ENCODE measurements around the gene CTSO. TPM values are rescaled to one million over a fixed set of nuclear protein-coding genes. Genes with fewer than 3 reads are reported as not detected.
"Not testable (repeated sequence)": the region's sequence is repeated elsewhere in the genome, so short reads cannot be mapped to it uniquely, and the experiment has no call there.

CTSO gene
- total and polyA plus RNA-seq, 2 experiments from 2014 or later = 0.44 to 0.83 TPM

DNA sequence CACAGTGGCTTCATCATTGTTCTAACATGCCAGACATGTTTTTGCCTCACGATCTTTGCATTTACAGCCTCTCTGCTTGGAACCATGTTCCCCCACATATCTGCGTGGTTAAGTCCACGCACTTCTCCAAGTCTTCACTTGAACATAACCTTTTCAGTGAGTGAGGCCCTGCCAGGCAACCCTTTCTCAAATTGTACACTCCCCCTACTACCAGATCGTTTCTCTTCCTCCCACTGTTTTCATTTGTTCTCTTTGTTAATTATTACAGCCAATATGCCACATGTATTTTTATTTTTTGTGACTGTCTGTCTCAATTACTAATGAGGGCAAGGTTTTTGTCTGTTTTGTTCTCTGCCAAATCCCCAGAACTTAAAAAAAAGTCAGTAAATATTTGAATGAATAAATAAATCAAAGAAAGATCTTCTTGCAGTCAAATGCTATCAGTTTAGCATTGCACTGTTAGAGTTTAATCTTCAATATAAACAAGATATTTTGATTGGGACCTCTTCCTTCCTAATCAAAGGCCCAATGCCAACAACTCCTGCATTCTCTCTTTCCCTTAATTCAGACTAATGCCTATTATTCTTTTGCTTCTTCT is 18.2 kb downstream of the CTSO start (continued):
- TF ChIP-seq, protein P1, sequence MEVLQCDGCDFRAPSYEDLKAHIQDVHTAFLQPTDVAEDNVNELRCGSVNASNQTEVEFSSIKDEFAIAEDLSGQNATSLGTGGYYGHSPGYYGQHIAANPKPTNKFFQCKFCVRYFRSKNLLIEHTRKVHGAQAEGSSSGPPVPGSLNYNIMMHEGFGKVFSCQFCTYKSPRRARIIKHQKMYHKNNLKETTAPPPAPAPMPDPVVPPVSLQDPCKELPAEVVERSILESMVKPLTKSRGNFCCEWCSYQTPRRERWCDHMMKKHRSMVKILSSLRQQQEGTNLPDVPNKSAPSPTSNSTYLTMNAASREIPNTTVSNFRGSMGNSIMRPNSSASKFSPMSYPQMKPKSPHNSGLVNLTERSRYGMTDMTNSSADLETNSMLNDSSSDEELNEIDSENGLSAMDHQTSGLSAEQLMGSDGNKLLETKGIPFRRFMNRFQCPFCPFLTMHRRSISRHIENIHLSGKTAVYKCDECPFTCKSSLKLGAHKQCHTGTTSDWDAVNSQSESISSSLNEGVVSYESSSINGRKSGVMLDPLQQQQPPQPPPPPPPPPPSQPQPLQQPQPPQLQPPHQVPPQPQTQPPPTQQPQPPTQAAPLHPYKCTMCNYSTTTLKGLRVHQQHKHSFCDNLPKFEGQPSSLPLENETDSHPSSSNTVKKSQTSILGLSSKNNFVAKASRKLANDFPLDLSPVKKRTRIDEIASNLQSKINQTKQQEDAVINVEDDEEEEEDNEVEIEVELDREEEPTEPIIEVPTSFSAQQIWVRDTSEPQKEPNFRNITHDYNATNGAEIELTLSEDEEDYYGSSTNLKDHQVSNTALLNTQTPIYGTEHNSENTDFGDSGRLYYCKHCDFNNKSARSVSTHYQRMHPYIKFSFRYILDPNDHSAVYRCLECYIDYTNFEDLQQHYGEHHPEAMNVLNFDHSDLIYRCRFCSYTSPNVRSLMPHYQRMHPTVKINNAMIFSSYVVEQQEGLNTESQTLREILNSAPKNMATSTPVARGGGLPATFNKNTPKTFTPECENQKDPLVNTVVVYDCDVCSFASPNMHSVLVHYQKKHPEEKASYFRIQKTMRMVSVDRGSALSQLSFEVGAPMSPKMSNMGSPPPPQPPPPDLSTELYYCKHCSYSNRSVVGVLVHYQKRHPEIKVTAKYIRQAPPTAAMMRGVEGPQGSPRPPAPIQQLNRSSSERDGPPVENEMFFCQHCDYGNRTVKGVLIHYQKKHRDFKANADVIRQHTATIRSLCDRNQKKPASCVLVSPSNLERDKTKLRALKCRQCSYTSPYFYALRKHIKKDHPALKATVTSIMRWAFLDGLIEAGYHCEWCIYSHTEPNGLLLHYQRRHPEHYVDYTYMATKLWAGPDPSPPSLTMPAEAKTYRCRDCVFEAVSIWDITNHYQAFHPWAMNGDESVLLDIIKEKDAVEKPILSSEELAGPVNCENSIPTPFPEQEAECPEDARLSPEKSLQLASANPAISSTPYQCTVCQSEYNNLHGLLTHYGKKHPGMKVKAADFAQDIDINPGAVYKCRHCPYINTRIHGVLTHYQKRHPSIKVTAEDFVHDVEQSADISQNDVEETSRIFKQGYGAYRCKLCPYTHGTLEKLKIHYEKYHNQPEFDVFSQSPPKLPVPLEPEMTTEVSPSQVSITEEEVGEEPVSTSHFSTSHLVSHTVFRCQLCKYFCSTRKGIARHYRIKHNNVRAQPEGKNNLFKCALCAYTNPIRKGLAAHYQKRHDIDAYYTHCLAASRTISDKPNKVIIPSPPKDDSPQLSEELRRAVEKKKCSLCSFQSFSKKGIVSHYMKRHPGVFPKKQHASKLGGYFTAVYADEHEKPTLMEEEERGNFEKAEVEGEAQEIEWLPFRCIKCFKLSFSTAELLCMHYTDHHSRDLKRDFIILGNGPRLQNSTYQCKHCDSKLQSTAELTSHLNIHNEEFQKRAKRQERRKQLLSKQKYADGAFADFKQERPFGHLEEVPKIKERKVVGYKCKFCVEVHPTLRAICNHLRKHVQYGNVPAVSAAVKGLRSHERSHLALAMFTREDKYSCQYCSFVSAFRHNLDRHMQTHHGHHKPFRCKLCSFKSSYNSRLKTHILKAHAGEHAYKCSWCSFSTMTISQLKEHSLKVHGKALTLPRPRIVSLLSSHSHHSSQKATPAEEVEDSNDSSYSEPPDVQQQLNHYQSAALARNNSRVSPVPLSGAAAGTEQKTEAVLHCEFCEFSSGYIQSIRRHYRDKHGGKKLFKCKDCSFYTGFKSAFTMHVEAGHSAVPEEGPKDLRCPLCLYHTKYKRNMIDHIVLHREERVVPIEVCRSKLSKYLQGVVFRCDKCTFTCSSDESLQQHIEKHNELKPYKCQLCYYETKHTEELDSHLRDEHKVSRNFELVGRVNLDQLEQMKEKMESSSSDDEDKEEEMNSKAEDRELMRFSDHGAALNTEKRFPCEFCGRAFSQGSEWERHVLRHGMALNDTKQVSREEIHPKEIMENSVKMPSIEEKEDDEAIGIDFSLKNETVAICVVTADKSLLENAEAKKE (CRISPR knock-in tag; IDR thresholded peaks at IDR 0.05) = no peak
- no peak for TF ChIP-seq CREB1 (CRISPR knock-in tag; IDR thresholded peaks at IDR 0.05; ENCODE audit: low read depth)
- TF ChIP-seq JUNB (IDR thresholded peaks at IDR 0.05; ENCODE audit: unreplicated experiment) = no peak
- TF ChIP-seq, protein P2, sequence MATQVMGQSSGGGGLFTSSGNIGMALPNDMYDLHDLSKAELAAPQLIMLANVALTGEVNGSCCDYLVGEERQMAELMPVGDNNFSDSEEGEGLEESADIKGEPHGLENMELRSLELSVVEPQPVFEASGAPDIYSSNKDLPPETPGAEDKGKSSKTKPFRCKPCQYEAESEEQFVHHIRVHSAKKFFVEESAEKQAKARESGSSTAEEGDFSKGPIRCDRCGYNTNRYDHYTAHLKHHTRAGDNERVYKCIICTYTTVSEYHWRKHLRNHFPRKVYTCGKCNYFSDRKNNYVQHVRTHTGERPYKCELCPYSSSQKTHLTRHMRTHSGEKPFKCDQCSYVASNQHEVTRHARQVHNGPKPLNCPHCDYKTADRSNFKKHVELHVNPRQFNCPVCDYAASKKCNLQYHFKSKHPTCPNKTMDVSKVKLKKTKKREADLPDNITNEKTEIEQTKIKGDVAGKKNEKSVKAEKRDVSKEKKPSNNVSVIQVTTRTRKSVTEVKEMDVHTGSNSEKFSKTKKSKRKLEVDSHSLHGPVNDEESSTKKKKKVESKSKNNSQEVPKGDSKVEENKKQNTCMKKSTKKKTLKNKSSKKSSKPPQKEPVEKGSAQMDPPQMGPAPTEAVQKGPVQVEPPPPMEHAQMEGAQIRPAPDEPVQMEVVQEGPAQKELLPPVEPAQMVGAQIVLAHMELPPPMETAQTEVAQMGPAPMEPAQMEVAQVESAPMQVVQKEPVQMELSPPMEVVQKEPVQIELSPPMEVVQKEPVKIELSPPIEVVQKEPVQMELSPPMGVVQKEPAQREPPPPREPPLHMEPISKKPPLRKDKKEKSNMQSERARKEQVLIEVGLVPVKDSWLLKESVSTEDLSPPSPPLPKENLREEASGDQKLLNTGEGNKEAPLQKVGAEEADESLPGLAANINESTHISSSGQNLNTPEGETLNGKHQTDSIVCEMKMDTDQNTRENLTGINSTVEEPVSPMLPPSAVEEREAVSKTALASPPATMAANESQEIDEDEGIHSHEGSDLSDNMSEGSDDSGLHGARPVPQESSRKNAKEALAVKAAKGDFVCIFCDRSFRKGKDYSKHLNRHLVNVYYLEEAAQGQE (IDR thresholded peaks at IDR 0.05; ENCODE audit: unreplicated experiment) = no peak
- TF ChIP-seq, protein P3, sequence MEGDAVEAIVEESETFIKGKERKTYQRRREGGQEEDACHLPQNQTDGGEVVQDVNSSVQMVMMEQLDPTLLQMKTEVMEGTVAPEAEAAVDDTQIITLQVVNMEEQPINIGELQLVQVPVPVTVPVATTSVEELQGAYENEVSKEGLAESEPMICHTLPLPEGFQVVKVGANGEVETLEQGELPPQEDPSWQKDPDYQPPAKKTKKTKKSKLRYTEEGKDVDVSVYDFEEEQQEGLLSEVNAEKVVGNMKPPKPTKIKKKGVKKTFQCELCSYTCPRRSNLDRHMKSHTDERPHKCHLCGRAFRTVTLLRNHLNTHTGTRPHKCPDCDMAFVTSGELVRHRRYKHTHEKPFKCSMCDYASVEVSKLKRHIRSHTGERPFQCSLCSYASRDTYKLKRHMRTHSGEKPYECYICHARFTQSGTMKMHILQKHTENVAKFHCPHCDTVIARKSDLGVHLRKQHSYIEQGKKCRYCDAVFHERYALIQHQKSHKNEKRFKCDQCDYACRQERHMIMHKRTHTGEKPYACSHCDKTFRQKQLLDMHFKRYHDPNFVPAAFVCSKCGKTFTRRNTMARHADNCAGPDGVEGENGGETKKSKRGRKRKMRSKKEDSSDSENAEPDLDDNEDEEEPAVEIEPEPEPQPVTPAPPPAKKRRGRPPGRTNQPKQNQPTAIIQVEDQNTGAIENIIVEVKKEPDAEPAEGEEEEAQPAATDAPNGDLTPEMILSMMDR (conservative IDR thresholded peaks at IDR 0.05; ENCODE audit: low read depth in 2 of 2) = no peak
- no peak for TF ChIP-seq NANOG (IDR thresholded peaks at IDR 0.05; ENCODE audit: borderline replicate concordance)
- TF ChIP-seq EZH2phosphoT487 (IDR thresholded peaks at IDR 0.05; ENCODE audit: unreplicated experiment) = no peak
- no peak for TF ChIP-seq EZH2 (IDR thresholded peaks at IDR 0.05; ENCODE audit: low read depth, unreplicated experiment)
- TF ChIP-seq ZNF114 (CRISPR knock-in tag; IDR thresholded peaks at IDR 0.05) = no peak
- no peak for TF ChIP-seq POLR2AphosphoS5 (IDR thresholded peaks at IDR 0.05; ENCODE audit: low read depth)

DNA sequence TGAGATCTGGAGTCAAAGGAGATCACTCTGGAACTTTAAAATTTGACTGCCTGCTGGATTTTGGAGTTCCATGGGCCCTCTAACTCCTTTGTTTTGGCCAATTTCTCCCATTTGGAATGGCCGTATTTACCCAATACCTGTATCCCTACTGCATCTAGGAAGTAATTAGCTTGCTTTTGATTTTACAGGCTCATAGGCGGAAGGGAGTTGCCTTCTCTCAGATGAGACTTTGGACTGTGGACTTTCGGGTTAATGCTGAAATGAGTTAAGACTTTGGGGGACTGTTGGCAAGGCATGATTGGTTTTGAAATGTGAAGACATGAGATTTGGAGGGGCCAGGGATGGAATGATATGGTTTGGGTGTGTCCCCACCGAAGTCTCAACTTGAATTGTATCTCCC is 19.0 kb downstream of the CTSO start:
- H3F3A ChIP-seq (replicated peaks; ENCODE audit: low read depth); H3K27me3 ChIP-seq (ENCODE audit: insufficient read depth); H3K4me1 Mint-ChIP-seq; ATAC-seq; H3K27ac ChIP-seq (ENCODE audit: low read depth); H3K4me1 ChIP-seq (ENCODE audit: insufficient read depth); H3K4me3 Mint-ChIP-seq; H3K36me3 ChIP-seq (ENCODE audit: insufficient read depth); H3K4me2 ChIP-seq; H2AFZ ChIP-seq; H3K27ac Mint-ChIP-seq; H3K9me2 ChIP-seq (ENCODE audit: insufficient read depth); H3K27me3 Mint-ChIP-seq (ENCODE audit: insufficient read depth, low read depth, poor library complexity); H3K4me3 ChIP-seq; H4K20me1 ChIP-seq (replicated peaks; ENCODE audit: insufficient read depth); H3K79me2 ChIP-seq (replicated peaks; ENCODE audit: insufficient read depth); DNase-seq (ENCODE audit: low spot score): not testable (repeated sequence)
- Mint-ChIP-seq H3K36me3 (ENCODE audit: low read depth) (peaks cover 13% of the 10 kb centered on the region), H3K9me3 (peaks cover 15% of the 10 kb centered on the region)

All from GM23338 (cell line).